HG02588 (cell line): ENCODE data around the gene EDN2.

Experiments used
- ATAC-seq: cut with Tn5 transposase; IDR thresholded peaks from one replicate; pipeline ENCODE4 v1.9.1; 2021; ENCODE audit warnings: mild to moderate bottlenecking, moderate library complexity; ENCODE audit not compliant: unreplicated experiment

The EDN2 gene

DNA sequence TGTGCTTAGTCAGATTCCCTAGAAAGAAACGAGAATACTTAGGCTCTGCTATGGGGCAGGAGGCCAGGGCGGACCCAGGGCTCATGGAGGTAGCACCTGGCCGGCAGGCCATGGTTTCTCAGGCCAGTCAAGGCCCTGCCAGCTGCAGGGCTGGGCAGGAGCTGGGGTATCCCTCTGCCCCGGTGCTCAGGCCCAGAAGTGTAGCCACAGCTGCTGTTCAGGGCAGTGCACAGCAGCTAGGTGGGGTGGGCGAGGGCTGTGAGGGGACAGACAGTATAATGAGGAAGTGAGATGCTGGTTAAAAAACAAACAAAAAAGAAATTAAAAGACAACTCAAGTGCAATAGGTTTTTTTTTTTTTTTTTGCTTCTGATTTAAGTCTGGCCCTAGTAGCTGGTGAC lies 34.0 kb upstream of the EDN2 start:
- ATAC-seq: no peak

DNA sequence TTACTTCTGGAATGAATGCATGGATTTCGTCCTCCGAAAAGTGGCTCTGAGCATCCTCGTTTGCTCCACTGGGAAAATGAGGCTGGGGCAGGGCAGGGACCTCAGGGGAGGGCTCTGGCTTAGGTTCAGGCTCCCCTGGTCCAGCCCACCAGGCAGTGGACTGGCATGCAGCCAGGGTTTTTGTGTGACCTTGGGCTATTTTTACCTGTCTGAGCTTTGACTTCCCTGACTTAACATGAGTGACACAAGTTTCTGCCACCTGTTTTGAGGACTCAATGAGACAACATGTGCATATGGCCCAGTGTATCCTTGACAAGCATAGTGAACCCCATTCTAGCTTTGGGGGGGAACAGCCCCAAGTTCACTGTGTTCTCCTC lies 32.6 kb upstream of the EDN2 start:
- no peak for ATAC-seq

DNA sequence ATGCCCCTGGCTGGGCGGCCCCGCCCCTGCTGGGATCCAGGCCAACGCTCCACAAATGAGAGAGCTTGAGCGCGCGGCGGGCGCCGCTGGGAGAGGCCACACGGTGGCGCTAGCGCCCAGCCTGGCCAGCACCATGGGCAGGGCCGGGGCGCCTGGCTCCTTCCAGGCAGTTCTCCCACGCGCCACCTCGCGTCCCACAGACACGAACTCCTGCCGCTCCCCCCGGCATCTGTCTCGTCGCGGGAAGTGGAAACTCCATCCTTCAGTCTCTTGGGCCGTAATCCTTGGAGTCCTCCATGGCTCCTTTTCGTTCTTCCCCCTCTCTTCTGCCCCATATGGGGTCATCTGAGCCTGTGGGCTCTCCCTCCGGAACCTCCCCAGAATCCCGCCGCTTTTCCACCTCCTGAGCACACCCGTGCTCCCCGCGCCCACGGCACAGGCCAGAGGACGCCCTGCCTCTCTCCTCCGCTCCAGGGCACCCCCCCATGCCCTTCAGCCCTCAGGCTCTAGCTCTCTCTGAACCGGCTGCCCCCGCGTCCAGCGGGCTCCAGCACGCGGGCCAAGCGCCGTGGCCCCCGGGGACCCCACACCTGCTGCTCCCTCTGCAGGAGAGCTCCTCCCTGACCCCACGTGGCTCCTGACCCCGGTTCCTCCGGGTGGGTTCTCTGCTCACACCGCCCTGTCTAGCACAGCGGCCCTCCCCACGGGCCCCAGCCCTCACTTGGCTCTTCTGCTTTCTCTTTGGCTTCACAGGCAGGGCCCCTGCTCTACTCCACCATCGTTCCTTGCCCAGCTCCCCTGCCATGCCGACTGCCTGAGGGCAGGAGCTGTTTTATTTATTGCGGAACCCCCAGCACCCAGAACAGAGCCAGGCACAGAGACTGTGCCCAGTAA lies 31.9 kb upstream of the EDN2 start:
- ATAC-seq: peak; percentile 68

DNA sequence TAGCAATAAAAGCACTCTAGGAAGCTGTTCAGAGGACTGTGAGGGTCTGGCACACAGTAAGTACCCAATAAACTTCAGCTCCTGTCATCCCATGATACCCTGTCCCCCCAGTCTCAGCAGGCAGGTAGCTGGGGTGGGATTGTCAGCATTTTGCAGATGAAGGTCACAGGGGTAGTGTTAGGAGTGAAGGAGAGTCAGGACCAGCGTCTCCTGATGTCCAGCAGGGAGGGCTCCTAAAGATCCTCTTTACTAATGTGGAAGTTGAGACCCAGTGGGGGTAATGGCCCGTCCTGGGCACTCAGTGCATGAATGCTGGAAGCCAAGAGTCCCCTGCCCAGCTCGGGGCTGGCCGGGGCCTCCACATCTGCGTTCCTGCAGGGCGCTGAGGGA lies 31.3 kb upstream of the EDN2 start:
- no peak for ATAC-seq

DNA sequence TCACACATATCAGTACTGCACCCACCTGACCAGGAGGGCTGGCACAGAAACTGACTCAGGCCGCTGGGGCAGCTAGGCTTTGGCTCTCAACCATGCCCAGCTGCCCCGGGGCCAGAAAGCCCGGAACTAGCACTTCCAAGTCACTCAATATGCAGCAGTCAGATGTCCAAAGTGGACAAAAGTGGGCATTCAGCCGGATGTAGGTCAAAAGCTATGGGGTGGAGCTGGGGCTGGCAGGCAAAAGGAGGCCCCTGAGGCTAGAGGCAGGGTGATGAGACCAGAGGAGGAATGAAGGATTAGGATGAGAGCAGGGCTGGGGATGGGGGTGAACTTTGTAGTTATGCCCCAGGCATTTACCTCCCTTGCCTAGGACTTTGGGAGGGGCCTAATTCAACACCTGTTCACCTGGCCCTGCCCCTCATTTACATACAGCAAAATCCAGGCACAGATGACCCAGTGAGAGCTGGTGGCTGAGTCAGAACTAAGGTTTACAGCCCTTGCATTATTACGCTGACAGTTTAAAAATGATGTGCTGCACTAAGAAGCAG lies 30.7 kb upstream of the EDN2 start:
- no peak for ATAC-seq

DNA sequence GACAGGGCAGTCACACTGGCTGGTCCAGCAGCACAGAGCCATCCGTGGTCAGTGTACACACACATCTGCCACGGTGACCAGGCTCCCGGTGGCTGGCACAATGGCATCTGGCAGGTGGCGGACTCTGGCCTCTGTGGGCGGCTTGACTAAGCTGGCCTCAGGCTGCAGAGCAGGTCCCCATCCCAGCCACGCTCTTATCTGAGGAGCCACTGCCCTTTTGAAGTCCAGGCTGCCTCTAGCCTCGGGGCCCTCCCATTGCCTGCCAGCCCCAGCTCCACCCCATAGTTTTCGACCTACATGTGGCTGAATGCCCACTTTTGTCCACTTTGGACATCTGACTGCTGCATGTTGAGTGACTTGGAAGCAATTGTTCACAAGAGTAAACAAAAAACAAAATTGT lies 29.9 kb upstream of the EDN2 start:
- ATAC-seq: no peak

DNA sequence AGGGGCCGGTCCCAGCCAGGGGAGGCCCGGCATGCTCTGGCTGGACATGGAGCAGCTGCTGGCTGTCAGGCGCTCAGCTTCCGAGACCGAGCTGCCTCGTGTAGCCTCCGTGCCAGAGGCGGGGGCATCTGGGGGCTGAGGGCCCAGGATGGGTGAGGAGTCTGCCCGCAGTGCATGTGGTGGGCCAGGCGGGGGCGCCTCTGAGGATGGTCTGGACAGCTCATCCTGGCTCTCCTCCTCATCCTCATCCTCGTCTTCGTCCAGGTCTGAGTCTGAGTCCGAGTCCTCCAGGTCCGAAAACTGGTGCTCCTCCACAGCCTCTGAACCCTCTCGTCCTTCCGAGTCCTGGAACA lies 28.9 kb upstream of the EDN2 start:
- ATAC-seq: no peak

DNA sequence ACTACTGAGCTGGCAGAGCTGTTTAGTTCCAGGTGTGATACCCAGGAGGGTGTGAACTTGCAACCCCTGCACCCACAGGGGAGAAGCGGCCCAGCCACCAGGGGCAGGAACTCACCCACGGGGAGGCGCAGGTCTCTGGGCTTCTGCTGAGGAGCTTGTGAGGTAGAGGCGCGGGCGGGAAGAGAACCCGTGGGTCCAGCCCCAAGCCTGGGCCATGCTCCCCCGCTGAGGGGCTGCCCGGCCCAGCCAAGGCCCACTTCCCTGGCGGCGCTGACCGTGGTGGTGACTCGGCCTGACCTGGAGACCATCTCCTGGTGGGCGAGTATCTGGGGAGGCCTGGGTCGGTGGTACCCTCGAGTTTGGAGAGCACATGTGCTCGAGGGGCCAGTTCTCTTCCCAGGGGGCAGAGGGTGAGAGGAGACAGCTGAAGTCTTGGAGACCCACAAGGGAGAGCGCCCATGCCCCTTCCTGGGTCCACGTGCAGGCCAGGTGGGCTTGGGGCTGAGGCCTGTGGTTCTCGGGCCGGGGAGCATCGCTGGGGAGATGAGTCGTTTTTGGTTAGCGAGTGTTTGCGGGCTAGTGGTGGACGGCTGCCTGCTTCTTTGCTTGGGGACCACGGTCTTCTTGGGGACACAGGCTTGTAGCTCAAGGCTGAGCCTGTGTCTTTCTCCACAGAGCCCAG lies 28.4 kb upstream of the EDN2 start:
- no peak for ATAC-seq

DNA sequence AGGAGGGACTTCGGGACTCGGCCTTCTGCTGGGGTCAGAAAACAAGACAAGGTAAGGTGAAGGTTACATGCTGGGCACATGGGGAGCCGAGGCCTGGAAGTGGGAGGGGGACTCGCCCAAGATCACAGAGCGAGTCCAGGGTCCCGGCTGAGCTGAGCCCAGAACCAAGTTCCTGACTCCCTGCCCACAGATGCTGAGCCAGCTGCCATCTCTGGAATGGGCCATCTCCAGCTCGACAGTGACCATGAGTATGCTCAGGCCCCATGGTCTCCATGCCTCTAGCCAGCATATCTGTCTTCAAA lies 26.7 kb upstream of the EDN2 start:
- ATAC-seq: no peak

DNA sequence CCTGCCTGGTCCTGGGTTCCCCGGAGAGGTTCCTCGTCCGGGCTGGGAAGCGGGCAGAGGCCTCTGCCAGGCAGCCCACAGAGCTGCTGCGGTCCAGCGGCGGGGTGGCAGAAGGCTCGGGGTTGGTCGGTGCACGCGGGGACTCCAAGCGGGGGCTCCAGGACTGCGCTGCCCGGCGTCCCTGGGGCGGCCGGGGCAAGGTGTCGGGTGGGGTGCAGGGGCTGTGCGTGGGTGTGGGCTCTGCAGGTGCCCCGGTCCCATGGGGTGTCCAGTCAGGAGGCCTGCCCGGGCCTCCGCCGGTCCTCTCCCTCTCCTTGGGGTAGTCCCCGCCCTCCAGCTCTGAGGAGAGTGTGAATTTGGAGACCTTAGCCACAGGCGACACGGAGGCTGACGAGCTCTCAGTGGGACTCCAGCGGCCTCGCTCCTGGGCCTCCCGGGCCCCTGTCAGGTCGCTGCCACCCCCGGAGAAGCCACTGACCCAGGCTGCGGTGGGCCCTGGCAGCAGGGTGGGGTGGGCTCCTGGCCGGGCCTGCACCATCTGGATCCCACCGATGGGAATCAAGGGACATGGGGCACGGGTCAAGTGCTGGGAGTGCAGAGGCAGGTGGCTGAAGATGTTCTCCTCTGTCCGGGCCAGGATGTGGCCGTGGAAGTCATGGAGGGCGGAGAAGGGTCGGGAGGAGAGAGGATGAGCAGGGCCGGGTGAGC lies 26.2 kb upstream of the EDN2 start:
- ATAC-seq: no peak

DNA sequence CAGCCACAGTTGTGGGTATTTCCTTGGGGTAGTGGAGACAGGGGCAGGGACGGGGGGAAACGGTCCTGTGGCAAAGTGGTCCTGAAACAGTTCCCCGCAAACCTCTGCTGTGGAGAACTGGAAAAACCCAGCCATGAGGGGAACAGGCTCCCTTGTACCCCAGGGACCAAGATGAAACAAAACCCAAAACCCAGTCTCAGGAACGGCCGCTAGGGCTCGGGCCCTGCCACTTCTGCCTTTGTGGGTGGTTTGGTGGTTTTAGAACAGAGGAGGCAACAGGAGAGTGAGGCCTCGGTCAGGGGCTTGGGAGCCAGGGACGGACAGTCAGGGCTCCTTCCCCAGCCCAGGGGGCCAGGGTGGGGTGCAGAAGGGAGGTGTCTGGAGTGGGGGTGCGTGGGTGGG lies 24.8 kb upstream of the EDN2 start:
- no peak for ATAC-seq

DNA sequence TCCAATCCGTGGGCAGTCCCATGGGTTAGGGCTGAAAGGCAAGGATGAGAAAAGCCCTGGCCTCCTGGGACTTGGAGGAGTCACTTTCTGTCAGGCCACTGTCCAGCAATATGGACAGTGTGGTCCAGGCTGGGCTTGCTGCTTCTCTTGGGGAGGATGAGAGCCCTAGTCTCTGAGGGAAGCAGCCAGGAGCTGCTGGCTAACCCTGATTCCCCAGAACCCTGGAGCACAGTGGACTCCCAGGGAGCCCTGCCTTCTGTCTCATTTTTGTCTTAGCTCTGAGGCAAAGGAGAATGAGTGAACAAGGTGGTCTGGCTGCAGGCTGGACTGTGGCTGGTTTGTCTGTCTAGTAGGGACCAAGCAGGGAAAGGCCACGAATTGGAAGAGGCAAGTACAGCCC lies 23.8 kb upstream of the EDN2 start:
- no peak for ATAC-seq

DNA sequence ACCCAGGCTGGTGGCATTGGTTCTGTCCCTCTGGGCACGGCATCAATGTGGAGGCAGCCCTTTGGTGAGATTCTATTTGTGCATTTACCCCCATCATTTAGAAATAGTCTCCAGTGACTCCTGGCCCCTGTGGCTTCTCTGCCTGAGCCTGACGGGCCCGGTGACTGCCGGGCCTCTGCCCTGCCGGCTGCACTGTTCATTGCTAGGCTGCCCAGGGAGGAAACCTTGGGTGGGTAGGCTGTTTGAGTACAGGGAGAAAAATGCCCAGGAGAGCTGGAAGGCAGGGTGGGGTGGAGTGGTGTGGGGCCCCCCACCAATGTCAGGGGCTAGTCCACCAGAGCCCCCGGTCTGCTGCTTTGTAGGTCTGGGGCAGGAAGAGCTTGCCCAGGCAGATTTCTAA lies 23.4 kb upstream of the EDN2 start:
- ATAC-seq: no peak

DNA sequence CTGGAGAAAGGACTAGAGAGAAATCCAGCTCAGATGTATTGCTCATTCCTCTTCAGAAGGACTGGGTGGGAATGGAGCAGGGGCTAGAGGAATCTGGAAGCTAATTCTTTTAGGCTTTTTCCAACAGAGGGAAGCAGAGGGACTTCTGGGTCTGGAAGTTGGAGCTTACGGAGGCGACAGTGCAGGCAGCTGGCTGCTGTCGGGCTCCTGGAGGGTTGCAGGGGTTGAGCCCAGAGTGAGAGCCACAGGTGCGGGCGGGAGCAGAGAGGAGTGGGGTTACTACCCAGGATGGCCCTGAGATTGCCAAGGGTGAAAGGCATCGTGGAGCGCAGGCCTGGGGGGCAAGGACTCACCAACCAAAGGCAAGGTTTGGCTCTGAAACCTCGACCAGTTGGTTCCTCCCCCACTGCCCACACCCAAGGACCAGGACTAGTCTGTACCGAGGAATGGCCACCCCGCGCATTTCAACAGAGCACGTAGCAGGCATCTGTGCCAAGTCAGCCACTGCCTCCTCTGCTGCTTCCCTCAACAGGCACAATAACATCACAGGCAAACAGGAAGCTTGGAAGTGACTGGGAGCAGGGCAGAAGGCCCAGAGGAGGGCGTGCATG lies 22.7 kb upstream of the EDN2 start:
- ATAC-seq: no peak

DNA sequence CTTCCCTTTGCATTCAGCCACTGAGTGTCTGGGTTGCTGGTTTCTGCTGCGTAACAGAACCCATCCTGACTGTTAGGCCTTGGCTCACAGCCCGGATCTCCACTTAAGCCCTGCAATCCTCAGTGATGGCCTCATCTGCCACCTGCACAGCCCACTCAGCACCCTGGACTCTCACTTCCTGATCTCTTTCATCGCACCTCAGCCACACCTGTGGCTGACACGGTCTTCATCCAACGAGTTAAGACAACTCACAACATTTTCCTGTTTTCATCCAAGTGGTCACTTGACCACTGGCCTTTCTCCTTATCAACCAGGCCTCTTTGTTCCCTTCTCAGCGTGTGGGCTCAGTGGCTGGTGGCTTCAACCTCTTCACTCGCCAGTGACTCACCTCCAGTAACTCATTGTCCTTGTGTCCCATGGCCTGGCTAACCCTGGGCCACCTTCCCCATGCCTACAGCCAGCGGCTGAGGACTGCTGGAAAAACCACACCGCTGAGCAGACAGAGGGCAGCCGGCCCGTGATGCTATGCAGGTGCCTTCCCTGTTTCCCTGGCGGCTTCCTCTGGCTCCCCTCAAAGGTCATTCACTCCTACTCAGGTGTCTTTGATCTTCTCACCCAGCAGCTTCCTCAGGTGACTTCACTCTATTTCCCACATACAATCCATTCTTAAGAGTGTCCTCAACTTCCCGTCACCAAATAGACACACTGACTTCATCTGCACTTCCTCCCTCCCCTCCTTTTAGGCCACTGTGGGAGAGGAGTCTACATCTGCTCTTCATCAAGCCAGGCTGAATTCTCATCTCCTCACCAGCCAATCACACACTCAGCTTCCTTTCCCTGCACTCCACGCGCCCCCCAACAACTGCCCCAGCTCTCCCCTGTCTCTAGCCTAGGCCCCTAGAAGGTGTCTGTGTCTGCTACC lies 19.9 kb upstream of the EDN2 start:
- ATAC-seq: no peak

DNA sequence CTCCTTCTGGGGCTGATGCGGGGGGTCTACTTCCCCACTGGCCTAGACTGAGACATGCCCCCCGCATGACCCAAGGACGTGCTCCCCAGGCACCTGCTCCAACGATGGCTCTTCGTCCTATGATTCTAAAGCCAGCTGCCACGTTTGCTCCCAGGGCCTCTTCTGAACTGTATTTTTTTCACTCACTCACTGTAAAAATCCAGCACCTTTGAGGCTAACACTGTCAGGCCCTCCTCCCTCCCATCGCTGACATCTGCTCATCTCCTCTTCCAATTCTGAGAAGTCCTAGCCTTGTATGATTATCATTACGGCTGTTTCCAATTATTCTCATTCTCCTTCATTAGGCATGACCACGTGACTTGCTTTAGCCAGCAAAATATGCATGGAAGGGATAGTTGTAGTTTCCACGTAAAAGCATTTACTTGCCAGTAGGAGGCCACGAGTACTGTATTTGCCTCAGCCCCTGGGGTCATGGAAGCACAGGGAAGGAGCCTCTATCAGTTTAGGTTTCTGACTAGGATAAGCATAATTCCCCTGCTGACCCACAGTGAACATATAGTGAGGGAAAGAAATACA lies 19.1 kb upstream of the EDN2 start:
- ATAC-seq: no peak

DNA sequence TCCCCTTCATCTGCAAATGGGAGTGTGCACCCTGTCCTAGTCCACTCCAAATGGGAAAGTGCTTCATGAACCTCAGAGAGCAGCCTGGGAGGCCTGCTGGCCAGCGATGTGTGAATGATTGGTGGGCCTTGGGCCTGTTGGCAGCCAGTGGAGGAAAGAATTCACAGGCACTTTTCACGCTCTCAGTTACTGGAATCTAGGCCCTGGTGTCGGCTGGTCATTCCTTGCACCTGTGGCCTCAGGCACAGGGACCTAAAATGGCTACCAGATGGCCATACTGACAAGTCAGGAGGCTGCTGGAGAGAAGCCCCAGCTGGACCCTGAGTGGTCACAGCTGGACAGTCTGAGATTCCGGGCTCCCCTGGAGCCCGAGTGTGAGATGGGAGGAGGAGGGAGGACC lies 18.4 kb upstream of the EDN2 start:
- ATAC-seq: no peak

DNA sequence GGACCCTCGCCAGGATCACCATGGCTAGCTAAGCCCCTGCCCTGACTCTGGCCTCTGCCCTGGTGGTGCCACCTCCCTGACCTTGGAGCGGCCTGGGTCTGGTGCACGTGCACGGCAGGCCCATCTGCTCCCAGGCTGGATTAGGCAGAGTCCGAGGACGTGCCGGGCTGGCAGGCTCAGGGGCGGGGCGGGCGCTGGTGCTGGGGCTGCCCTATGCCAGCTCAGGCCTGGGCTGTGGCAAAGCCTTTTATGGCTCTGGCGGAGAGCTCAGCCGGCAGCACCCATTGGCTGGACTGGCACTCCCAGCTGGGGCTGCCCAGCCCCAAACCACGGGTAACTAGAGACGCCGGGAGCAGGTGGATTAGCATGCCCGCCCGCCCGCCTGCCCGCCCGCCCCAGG lies 17.1 kb upstream of the EDN2 start:
- ATAC-seq: no peak

DNA sequence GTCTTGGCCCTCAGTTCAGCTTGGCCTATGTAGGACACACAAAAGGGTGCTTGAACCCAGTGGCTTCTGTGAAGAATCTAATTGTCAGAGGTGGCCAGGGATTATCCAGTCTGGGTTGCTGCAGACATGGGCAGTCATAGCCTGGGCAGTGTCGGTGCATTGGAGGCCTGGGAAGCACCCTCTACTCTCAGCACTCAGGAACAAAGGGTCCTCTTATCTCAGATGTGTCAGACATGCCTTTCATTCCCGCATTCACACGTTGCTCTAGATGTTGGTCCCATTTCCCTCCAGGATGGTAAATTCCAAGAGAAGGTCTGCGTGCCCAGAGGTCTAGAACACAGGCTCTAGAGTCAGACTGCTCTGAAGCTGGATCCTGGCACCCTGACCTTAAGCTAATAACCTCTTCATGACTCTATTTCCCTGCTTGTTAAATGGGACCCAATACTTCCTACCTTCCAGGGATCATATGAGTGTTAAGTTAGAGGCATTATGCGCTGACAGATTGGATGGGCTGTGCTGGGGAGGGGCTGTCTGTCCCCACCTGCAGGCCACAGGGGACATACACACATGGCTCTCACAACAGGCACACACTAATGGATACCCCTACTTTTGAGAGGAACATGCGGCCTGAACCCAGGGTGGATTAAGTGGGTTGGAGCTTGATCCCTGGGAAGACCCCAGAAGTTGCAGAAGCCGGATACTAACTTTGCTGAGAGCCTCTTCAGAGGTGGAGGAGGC lies 16.5 kb upstream of the EDN2 start:
- no peak for ATAC-seq
